NCI-H2171 (cell line): ENCODE results near the gene CRTAC1.

Experiments used
- DNase-seq: peaks from one replicate; lab custom pipeline; 2025; lab: John Stamatoyannopoulos, UW

The CRTAC1 gene

GRCh38 chr10:98030093-98030821, at the start of gene CRTAC1:
CRTAC1 (minus strand) TSS chr10:98030621; CDS start chr10:98030472, 149 bp downstream.
- peak; percentile 85 for DNase-seq

- DNase-seq: no peak
Measured at GRCh38 chr10:98078774-98079173, 48.4 kb upstream of the CRTAC1 start.

DNA sequence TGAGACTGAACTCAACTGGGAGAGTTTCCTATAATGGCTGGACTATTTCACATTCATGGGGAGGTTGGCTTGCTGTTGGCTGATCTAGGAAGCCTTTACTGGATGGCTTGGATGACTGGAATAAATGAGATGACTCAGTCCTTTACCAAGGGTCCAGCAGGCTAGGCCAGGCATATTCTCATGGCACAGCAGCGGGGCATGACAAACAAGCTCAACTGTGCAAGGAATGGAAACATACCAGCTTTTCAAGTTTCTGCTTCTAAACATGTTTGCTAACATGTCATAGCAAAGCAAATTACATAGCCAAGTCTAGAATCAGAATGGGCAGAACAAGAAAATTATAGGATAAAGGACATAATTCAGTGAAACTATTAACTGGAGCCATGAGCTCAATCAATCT, 46.8 kb upstream of the CRTAC1 start:
- no peak for DNase-seq

DNA sequence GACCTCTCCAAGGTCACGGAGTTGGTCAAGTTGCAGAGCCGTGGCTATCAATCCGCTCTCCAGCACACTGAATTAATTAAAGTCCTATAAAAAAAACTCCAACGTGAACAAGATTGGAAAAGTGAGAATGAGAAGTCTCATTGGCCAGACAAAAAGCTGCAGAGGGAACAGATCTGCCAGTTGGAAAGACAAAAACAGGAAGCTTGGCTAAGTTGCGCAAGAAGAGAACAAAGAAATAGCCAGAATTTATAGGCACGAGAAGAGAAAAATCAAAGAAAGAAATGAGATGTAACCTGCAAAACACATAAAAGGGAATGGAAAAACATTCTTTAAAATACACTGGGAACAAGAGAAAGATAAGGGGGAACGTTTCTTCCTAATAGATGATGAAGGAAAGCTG, 45.7 kb upstream of the CRTAC1 start:
- DNase-seq: no peak

- no peak for DNase-seq
Measured at GRCh38 chr10:98074315-98074911, 44.0 kb upstream of the CRTAC1 start.

GRCh38 chr10:98067165-98067564, 36.7 kb upstream of the CRTAC1 start:
- DNase-seq: no peak

GRCh38 chr10:98063740-98064027, 33.3 kb upstream of the CRTAC1 start:
- no peak for DNase-seq

DNA sequence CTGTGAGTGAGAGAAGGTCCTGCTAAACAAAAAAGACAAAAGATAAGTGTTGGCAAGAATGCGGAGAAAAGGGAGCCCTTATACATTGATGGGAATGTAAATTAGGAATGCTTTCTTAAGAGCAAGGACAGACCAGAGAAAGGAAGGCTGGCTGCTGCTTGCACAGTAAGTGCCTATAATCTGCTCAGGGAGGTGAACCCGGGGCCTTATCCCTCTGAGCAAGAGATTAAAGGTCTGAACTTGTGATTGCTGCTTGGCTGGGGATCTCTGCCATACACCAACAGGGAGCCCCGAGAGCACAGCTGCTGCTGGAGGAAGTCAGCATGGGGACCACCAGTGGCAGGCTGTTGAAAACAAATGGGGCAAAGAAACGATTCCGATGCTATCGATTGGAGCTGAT, 32.0 kb upstream of the CRTAC1 start:
- no peak for DNase-seq

DNA sequence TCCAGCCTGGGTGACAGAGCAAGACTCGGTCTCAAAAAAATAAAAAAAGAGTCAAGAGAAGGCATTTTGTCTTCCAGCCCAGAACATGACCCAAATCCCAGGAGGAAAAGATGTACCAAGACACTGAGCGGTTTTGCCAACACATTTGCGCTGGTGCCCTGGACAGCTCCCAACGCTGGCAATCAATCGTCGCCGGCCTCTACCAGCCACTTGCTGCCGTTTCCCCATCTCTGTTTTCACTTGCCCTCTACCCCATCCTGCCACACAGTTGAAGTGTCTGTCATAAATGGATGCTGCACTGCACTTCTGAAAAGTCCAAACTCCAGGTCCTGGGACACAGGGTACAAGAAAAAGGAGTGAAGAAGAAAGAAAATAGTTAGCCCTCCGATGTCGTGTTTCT, 29.7 kb upstream of the CRTAC1 start:
- no peak for DNase-seq

DNA sequence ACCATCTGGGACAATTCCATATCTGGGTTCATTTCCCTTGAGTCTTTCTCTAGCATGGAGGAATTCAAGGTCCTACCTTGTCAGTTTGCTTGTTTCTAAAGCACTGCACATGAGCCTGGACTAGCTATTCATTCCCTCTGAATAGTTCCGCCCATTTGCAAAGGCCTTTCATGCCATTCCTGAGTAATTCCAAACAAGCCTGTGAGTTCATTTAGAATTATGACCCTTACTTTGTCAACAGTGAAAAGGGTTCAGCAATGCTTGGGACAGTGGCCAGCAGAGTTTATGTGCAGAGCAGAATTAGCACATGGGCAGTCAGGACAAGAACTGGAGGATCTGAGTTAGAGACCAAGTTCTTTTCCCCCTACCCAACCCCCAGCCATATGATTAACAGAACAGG, 27.9 kb upstream of the CRTAC1 start:
- DNase-seq: no peak

DNA sequence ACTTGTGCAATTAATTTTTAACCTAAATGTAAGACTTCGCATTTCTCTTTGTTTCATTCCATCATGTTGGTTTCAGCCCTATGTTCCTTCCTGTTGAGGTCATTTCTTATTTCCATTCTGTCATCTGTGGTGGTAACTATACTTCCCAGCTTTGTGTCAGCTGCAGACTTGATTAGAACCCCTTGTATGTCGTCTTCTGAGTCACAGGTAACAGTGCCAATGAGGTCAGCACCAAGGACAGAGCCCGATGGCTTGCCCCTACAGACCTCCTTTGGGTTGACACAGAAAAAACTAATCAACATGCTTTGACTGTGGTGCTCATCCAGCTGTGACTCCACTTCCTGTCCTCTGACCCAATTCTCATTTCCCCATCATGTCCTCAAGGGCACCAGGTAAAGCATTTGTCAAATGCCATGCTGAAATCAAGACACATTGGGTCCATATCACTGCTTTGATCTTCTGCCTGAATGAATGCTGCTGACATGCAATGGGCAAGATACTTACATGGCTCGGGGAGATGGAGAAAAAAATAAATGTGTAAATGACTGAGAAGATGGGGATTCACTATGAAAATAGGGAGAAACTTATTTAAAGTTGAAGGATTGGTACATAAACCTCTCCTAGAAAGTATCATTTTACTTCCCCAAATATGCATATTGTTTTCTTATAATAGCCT, 25.6 kb upstream of the CRTAC1 start:
- no peak for DNase-seq

GRCh38 chr10:98047009-98047741, 16.8 kb upstream of the CRTAC1 start:
- DNase-seq: no peak

DNA sequence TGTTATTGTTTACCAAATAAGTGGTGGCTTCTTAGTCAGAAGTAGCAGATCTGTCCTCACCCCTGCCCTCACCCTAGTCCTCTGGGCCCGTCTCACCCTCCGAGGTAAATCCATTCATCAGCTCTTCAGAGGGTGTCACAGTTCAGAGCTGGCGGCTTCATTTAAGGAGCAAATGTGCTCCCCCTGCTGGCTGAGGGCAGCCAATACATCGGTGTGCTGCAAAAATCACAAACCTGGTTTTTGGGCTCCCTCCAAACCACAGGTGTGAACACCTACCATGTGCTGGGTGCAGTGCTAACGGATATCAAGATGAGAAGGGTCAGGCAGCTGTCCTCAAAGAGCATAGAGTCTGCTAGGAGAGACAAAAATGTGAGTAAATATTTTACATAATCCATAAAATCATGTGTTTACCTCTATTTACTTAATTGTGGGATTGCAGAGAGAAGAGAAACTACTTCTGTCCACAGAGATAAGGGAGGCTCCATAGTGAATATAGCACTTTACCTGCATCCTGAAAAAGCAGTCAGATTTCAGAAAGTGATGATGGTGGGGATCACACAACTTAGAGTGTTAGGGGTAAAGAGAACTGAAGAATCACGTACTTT, 15.5 kb upstream of the CRTAC1 start:
- DNase-seq: peak; percentile 53

GRCh38 chr10:98041352-98042043, 11.1 kb upstream of the CRTAC1 start:
- DNase-seq: no peak

- no peak for DNase-seq
Measured at GRCh38 chr10:98039690-98040381, 9.4 kb upstream of the CRTAC1 start.

DNA sequence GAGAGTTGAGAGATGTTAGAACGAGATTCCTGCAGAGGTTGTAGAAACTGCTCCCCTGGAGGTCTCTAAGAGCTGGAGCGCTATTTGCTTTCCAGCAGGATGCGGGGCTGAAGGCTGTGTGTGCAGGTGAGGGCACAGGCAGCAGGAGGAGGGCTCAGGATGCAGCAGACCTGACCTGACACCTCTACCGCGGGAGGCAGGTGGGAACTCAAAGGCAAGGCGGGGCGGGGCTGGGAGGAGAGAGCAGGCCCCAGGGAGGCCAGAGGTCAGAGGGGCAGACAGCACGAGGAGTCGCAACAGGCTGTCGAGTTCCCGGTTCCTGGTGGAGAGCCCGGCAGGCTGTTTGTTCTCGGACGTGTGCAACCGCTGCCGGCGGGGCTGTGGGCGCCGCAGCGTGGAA, 7.9 kb upstream of the CRTAC1 start:
- no peak for DNase-seq

- DNase-seq: no peak
Measured at GRCh38 chr10:98035599-98035998, 5.2 kb upstream of the CRTAC1 start.

GRCh38 chr10:98033515-98033914, 3.1 kb upstream of the CRTAC1 start:
- no peak for DNase-seq

DNA sequence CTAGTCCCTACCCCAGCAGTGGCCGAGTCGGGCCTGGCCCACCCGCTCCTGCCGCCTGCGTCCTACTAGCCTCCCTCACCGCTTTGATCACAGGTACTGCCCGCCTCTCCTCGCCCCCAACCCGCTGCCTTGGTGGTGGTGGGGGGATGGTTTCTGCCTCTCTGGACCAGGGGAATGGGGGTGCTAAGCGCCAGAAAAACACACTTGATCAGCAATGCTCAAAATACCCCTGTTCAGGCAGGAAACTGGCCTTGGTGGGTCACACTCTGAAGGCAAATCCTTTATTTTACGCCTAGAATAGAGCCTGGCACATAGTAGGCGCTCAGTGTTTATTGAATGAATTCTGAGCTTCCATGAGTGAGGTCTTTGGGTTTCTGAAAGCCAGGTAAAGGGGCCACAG, 1.0 kb upstream of the CRTAC1 start:
- no peak for DNase-seq

DNA sequence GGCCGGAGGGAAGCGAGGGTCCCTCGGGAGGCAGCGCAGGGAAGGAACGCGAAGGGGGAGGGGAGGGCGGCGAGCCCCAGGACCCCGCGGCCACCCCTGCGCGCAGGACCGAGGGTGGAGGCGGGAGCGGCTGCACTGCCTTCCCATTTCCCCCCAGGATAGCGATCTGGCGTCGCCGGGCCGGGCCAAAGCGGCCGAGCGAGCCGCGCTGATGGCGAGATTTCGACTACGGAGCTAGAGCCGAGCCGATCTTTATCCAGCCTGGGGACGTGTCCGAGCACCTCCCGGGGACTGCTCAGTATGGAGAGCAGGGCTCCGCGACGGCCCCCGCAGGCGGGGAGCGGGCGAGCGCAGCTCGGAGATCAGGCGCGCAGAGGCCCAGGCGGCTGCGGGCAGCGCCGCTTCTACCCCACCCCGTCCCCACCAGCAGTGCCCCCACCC, 590 bp upstream of the CRTAC1 start:
- no peak for DNase-seq
